ENCODE measurements around the gene KRIT1.

DNA sequence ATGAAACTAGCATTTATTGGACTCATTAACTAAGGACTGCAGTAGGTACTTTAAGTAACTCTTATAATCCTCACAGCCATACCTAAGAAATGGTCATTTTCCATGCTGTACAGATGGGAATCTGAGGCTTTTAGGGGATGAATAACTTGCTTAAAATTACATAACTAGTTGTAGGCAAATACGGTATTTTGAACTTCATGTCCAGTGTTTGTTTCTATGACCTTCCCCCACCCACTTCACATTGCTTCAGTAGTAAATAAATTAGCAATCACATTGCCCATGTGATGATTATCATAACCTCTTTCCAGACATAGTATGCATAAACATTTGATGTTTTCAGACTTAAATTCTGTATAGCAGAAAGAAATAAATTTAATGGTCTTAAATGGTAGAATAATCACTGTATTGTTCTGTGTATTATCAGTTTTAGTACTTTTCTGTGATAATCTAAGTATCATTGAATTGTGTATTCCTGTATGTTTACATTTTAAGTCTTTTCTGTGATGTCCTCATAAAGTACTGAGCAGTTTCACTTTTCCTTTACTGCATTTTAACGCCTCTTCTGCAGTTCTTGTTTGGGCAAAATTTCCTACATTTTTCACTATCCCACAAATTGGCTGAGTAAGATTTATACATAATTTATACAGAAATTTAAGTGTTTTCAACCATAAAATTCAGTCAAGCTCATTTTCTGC is 48.3 kb upstream of the KRIT1 start:
- TF ChIP-seq CTCF (IDR thresholded peaks at IDR 0.05; ENCODE audit: low read depth, low read length, poor library complexity, severe bottlenecking) (no peak), EZH2phosphoT487 (IDR thresholded peaks at IDR 0.05; ENCODE audit: borderline replicate concordance, low read length) (no peak)
